ENCODE results near the gene KIF1A.

DNA sequence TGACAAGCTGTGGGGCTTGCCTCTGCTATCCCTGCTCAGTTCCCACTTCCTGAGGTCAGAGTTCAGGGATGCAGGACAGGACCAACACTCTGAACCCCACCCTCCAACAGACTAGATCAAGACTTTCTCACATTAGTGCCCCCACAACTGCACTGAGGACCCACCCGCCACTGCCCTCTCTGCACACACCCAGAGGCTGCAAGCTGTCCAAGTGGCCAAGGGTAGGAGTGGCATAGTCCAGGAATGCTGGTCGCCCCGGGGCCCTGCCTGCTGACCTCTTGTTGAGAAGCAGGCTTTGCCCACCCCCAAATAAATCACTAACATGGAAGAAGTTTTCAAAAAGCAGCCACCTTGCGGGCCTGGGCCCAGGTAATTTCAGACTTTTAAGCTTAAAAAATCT, 5.5 kb upstream of the KIF1A start:
- TF ChIP-seq, protein P1, sequence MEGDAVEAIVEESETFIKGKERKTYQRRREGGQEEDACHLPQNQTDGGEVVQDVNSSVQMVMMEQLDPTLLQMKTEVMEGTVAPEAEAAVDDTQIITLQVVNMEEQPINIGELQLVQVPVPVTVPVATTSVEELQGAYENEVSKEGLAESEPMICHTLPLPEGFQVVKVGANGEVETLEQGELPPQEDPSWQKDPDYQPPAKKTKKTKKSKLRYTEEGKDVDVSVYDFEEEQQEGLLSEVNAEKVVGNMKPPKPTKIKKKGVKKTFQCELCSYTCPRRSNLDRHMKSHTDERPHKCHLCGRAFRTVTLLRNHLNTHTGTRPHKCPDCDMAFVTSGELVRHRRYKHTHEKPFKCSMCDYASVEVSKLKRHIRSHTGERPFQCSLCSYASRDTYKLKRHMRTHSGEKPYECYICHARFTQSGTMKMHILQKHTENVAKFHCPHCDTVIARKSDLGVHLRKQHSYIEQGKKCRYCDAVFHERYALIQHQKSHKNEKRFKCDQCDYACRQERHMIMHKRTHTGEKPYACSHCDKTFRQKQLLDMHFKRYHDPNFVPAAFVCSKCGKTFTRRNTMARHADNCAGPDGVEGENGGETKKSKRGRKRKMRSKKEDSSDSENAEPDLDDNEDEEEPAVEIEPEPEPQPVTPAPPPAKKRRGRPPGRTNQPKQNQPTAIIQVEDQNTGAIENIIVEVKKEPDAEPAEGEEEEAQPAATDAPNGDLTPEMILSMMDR (IDR thresholded peaks at IDR 0.05; ENCODE audit: low read length), result no peak
- TF ChIP-seq EZH2 (IDR thresholded peaks at IDR 0.05; ENCODE audit: borderline replicate concordance, low read length), result no peak

Data from OCI-LY1 (cell line).